K562 (cell line): ENCODE results near the gene TFE3. TPM values are rescaled to one million over a fixed set of nuclear protein-coding genes. Genes with fewer than 3 reads are reported as not detected.

Source experiments
- ATAC-seq: fragments of 200-7000 bp; cut with Tn5 transposase; 3 replicates; pipeline ENCODE4 v1.9.1; 2020; ENCODE audit warnings: moderate library complexity
- BruUV-seq: library from RNA; stranded (reverse); fragments of 400-500 nt; replicated peaks from 2 replicates; lab custom pipeline; 2021; lab: Mats Ljungman, UMichigan
- CTCF ChIA-PET: fragments of 300-600 bp; formaldehyde crosslinking; extraction: SDS; loops from one replicate; lab custom pipeline; 2021; ENCODE audit warnings: low intra/inter-chr PET ratio; lab: Yijun Ruan, JAX
- POLR2A ChIA-PET: fragments of 300-600, 350-650 bp; sonication (Branson Sonifier 250); formaldehyde crosslinking; extraction: SDS; loops from one replicate; lab custom pipeline; 2021; ENCODE audit warnings: antibody characterized with exemption, inconsistent platforms; lab: Yijun Ruan, JAX
- DNase-seq, 4 experiments: peaks; one replicate each; pipeline versions ENCODE4 v3.0.0 to v3.0.0-alpha.2; 2011 to 2018; ENCODE audit warnings: low spot score in 3 of 4, mixed read lengths in 3 of 4; ENCODE audit errors: extremely low read depth in 1 of 4
- FAIRE-seq: peaks from 2 replicates; lab custom pipeline; 2011; peaks lifted over from hg19 to GRCh38; lab: Jason Lieb, UNC
- H2AFZ ChIP-seq: 2 replicates; pipeline ENCODE4 v1.6.0; 2011; ENCODE audit warnings: low read depth, low read length, control low read depth, inconsistent platforms
- H3K27ac ChIP-seq: fragments of 200-600 bp; 3 replicates; pipeline ENCODE4 v1.8.0; 2011; ENCODE audit warnings: low read depth, mild to moderate bottlenecking, control low read depth, inconsistent platforms, low read length, moderate library complexity, mixed read lengths; ENCODE audit errors: extremely low read depth
- H3K27me3 ChIP-seq, 2 experiments: fragments of 300-600 bp in 1 of 2; 2 replicates in 1 of 2; 3 replicates in 1 of 2; pipeline versions ENCODE4 v1.6.0 to v1.8.0; 2011; ENCODE audit warnings: inconsistent platforms in 2 of 2, low read length in 2 of 2, mild to moderate bottlenecking in 1 of 2, mixed read lengths in 1 of 2, moderate library complexity in 1 of 2; ENCODE audit not compliant: control insufficient read depth in 2 of 2, insufficient read depth in 2 of 2
- H3K36me3 ChIP-seq: fragments of 300-600 bp; 3 replicates; pipeline ENCODE4 v1.8.0; 2011; ENCODE audit warnings: mild to moderate bottlenecking, low read length, inconsistent platforms; ENCODE audit not compliant: control insufficient read depth, insufficient read depth
- H3K4me1 ChIP-seq, 2 experiments: fragments of 200-600 bp in 1 of 2; replicated peaks in 1 of 2; 2 replicates in 1 of 2; 3 replicates in 1 of 2; pipeline versions ENCODE4 v1.5.1 to v1.8.0; 2011; ENCODE audit warnings: inconsistent platforms in 2 of 2, low read length in 2 of 2, mild to moderate bottlenecking in 1 of 2, mixed read lengths in 1 of 2, moderate library complexity in 1 of 2; ENCODE audit not compliant: control insufficient read depth in 2 of 2, insufficient read depth in 2 of 2
- H3K4me2 ChIP-seq: 2 replicates; pipeline ENCODE4 v1.6.1; 2011; ENCODE audit warnings: low read length, control low read depth, inconsistent platforms, mixed read lengths; ENCODE audit not compliant: insufficient read depth
- H3K4me3 ChIP-seq: fragments of 200-600 bp; sonication (generic), shearing (Covaris generic); 2 replicates; pipeline ENCODE4 v1.5.1; 2016; ENCODE audit warnings: control low read depth, inconsistent platforms
- H3K79me2 ChIP-seq: fragments of 200-600 bp; 3 replicates; pipeline ENCODE4 v1.8.0; 2011; ENCODE audit warnings: low read length, inconsistent platforms; ENCODE audit not compliant: control insufficient read depth, insufficient read depth
- H3K9ac ChIP-seq, 2 experiments: 2 replicates each; pipeline versions ENCODE4 v1.6.0 to v1.6.1; 2011; ENCODE audit warnings: low read depth in 2 of 2, low read length in 2 of 2, control low read depth in 1 of 2, inconsistent platforms in 1 of 2, mild to moderate bottlenecking in 1 of 2, mixed read lengths in 1 of 2; ENCODE audit not compliant: insufficient read depth in 1 of 2
- H3K9me1 ChIP-seq: one replicate; pipeline ENCODE4 v1.6.0; 2011; ENCODE audit warnings: inconsistent platforms, mild to moderate bottlenecking, low read length, moderate library complexity; ENCODE audit not compliant: control insufficient read depth, insufficient read depth
- H3K9me3 ChIP-seq: replicated peaks from 2 replicates; pipeline ENCODE4 v1.5.1; 2011; ENCODE audit warnings: low read depth, low read length, inconsistent platforms; ENCODE audit not compliant: control insufficient read depth, insufficient read depth
- H4K20me1 ChIP-seq: replicated peaks from 2 replicates; pipeline ENCODE4 v1.6.1; 2011; ENCODE audit warnings: low read length, inconsistent platforms, mixed read lengths; ENCODE audit not compliant: control insufficient read depth, insufficient read depth
- CCNT2 ChIP-seq: IDR thresholded peaks from 2 replicates; pipeline ENCODE4 v1.6.1; 2011; ENCODE audit warnings: borderline replicate concordance, low read depth, mild to moderate bottlenecking, moderate library complexity, mixed read lengths, low read length; ENCODE audit not compliant: insufficient read length; ENCODE audit errors: extremely low read depth
- CHD2 ChIP-seq: IDR thresholded peaks from 2 replicates; pipeline ENCODE4 v1.6.1; 2011; ENCODE audit warnings: low read depth, low read length
- EP400 ChIP-seq: fragments of 450-650 bp; IDR thresholded peaks from 2 replicates; pipeline ENCODE4 v1.6.1; 2017; ENCODE audit warnings: antibody characterized with exemption, mild to moderate bottlenecking, moderate library complexity
- NBN ChIP-seq: fragments of 450-650 bp; IDR thresholded peaks from 2 replicates; pipeline ENCODE4 v1.6.1; 2016; ENCODE audit warnings: low read depth, mild to moderate bottlenecking
- PHF21A ChIP-seq: fragments of 450-650 bp; IDR thresholded peaks from 2 replicates; pipeline ENCODE4 v1.6.1; 2017; ENCODE audit warnings: low read depth, borderline replicate concordance
- SOX6 ChIP-seq: fragments of 450-650 bp; IDR thresholded peaks from 2 replicates; pipeline ENCODE4 v1.6.1; 2014; ENCODE audit warnings: mild to moderate bottlenecking
- ZC3H4 ChIP-seq: sonication (generic); formaldehyde crosslinking; IDR thresholded peaks from 2 replicates; pipeline ENCODE4 v1.9.0; 2021; ENCODE audit warnings: missing genetic modification reagents, borderline replicate concordance
- ZNF175 ChIP-seq: fragments of 200-800 bp; sonication (Bioruptor generic); IDR thresholded peaks from 2 replicates; pipeline ENCODE4 v1.6.1; 2016; ENCODE audit warnings: low read depth, mild to moderate bottlenecking, missing genetic modification characterization, missing compliant biosample characterization
- WGBS: fragments of 100-300 bp; shearing (Covaris generic); methylation state at CpG from one replicate; pipeline ENCODE4 v1.1.6; 2016; ENCODE audit warnings: low coverage, mixed read lengths; ENCODE audit not compliant: insufficient coverage; ENCODE audit errors: missing lambda C conversion rate; 5-methylcytosine and 5-hydroxymethylcytosine counted together
- in situ Hi-C: fragments of 300-500 bp; cut with MboI; formaldehyde crosslinking; loops from 4 replicates; pipeline ENCODE4 v1.15.0; 2018; ENCODE audit warnings: inconsistent platforms, mixed read lengths
- intact Hi-C: fragments of 100-400 bp; cut with micrococcal nuclease; formaldehyde crosslinking; loops from 2 replicates; pipeline ENCODE4 v1.14.2; 2022
- polyA plus RNA-seq, 8 experiments: library from polyadenylated mRNA; depleted of rRNA in 4 of 8; stranded (reverse) in 5 of 8; unstranded in 3 of 8; fragments of >200 nt; fragmentation: Nextera tagmentation in 2 of 8; fragmentation: Illumina TruSeq in 1 of 8; extraction: Ambion mirVana in 2 of 8; extraction: Trizol in 1 of 8; gene quantifications; 2 replicates each; pipeline versions ENCODE4 v1.2.1 to v1.2.3, GENCODE V29; 2011 to 2014; ENCODE audit warnings: inconsistent platforms in 1 of 8, missing spikeins in 1 of 8
- total RNA-seq, 7 experiments: library from RNA; depleted of rRNA in 6 of 7; stranded (reverse); fragments of >200 nt in 6 of 7; fragmentation: Illumina TruSeq in 2 of 7; extraction: Trizol in 2 of 7; gene quantifications; 2 replicates each; pipeline versions ENCODE4 v1.2.1 to v1.2.3, GENCODE V29; 2011 to 2021; ENCODE audit warnings: low replicate concordance in 1 of 7
- TF ChIP-seq, protein P1 (sequence below): IDR thresholded peaks from 2 replicates; pipeline ENCODE4 v1.6.1; 2012; ENCODE audit warnings: low read depth, low read length, improper control_type of control experiment, borderline replicate concordance
- TF ChIP-seq, protein P2 (sequence below): fragments of 250-450 bp; sonication (Bioruptor Pico); IDR thresholded peaks from 2 replicates; pipeline ENCODE4 v1.4.0; 2020; ENCODE audit warnings: mild to moderate bottlenecking, moderate library complexity, borderline replicate concordance

The TFE3 gene
- total and polyA plus RNA-seq, 9 of the 15 experiments (the other 6 are each of a cell fraction or from before 2014, with no cell fraction given), result 1.9 to 20.3 (median 11.9) TPM

DNA sequence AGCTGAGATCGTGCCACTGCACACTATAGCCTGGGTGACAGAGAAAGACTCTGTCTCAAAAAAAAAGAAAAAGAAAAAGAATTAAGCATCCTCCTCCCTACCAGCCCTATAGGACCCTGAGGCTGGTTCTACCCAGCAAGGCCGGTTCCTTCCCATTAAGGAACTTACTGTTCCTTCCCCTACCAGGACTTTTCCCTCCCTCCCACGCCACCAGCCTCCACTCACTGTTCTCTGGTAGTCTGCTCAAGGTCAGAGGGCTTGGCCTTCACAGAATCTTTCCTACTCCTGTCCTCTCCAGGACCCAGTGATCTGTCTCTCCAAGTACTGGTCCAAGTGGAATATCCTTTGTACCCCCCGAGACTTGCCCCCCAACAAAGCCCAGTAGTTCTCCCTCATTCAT lies 42.5 kb downstream of the TFE3 start:
- TF ChIP-seq PHF21A, result no peak
- no peak for TF ChIP-seq EP400
- TF ChIP-seq, protein P1, sequence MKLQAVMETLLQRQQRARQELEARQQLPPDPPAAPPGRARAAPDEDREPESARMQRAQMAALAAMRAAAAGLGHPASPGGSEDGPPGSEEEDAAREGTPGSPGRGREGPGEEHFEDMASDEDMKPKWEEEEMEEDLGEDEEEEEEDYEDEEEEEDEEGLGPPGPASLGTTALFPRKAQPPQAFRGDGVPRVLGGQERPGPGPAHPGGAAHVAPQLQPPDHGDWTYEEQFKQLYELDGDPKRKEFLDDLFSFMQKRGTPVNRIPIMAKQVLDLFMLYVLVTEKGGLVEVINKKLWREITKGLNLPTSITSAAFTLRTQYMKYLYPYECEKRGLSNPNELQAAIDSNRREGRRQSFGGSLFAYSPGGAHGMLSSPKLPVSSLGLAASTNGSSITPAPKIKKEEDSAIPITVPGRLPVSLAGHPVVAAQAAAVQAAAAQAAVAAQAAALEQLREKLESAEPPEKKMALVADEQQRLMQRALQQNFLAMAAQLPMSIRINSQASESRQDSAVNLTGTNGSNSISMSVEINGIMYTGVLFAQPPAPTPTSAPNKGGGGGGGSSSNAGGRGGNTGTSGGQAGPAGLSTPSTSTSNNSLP, result no peak
- TF ChIP-seq SOX6, result no peak
- TF ChIP-seq ZC3H4, result no peak
- no peak for TF ChIP-seq ZNF175 (CRISPR knock-in tag)
- TF ChIP-seq, protein P2, sequence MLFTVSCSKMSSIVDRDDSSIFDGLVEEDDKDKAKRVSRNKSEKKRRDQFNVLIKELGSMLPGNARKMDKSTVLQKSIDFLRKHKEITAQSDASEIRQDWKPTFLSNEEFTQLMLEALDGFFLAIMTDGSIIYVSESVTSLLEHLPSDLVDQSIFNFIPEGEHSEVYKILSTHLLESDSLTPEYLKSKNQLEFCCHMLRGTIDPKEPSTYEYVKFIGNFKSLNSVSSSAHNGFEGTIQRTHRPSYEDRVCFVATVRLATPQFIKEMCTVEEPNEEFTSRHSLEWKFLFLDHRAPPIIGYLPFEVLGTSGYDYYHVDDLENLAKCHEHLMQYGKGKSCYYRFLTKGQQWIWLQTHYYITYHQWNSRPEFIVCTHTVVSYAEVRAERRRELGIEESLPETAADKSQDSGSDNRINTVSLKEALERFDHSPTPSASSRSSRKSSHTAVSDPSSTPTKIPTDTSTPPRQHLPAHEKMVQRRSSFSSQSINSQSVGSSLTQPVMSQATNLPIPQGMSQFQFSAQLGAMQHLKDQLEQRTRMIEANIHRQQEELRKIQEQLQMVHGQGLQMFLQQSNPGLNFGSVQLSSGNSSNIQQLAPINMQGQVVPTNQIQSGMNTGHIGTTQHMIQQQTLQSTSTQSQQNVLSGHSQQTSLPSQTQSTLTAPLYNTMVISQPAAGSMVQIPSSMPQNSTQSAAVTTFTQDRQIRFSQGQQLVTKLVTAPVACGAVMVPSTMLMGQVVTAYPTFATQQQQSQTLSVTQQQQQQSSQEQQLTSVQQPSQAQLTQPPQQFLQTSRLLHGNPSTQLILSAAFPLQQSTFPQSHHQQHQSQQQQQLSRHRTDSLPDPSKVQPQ (CRISPR knock-in tag), result no peak
- TF ChIP-seq CCNT2, result no peak
- TF ChIP-seq NBN, result no peak
- TF ChIP-seq CHD2, result no peak
- Histone ChIP-seq H4K20me1 (no peaks in the 10 kb centered on the region), H3K27me3 (no peaks in the 10 kb centered on the region), H3K27ac (no peak overlapping the region; the same call in 2 of the 3 replicates), H3K4me3 (no peak overlapping the region), H3K4me1 (peaks cover 3 to 6% of the 10 kb centered on the region in 2 experiments; a peak in 2 of 5 replicates), H3K4me2 (peak overlapping the region; percentile 94), H2AFZ (no peak overlapping the region), H3K9me3 (no peaks in the 10 kb centered on the region), H3K9ac (no peak overlapping the region), H3K36me3 (peaks cover 34% of the 10 kb centered on the region; the same call in 2 of the 3 replicates), H3K79me2 (peaks cover 18% of the 10 kb centered on the region), H3K9me1 (no peaks in the 10 kb centered on the region)
- in situ Hi-C loops, result no loop called here
- ChIA-PET POLR2A (no interaction called here), CTCF (no interaction called here)
- intact Hi-C loops, result loop anchor here (5.0 kb wide), 2 partner anchors 42 to 43 kb away; partner anchors contain the start of genes OTUD5 and TFE3
- DNase-seq (no peak), ATAC-seq (no peak), FAIRE-seq (no peak)
- BruUV-seq, result no TSS peak
- 90% methylated on average over 3 of the region's 4 CpGs for whole genome bisulfite sequencing
